ENCODE data around the gene HMCN2.

The HMCN2 gene

GRCh38 chr9:130360672-130361071 is 95.1 kb downstream of the HMCN2 start:
- no peaks in the 10 kb centered on the region for H3K9me3 ChIP-seq (ENCODE audit: control insufficient read depth in 2 of 2, low read length in 2 of 2)
- H3K36me3 ChIP-seq (ENCODE audit: control insufficient read depth in 2 of 2, insufficient read depth in 2 of 2, low read length in 2 of 2), result peaks cover 5 to 8% of the 10 kb centered on the region in 2 donors
- H3K27me3 ChIP-seq (ENCODE audit: control insufficient read depth in 1 of 2, insufficient read depth in 2 of 2, low read length in 2 of 2), result no peaks in the 10 kb centered on the region
- H3K9ac ChIP-seq (ENCODE audit: low read length in 2 of 2), result no peak overlapping the region
- H3K4me3 ChIP-seq (ENCODE audit: low read length in 2 of 2), result no peak overlapping the region
- no peaks in the 10 kb centered on the region for H3K4me1 ChIP-seq (ENCODE audit: control insufficient read depth, insufficient read depth, low read length)
- H3K27ac ChIP-seq (ENCODE audit: low read length), result no peak overlapping the region

DNA sequence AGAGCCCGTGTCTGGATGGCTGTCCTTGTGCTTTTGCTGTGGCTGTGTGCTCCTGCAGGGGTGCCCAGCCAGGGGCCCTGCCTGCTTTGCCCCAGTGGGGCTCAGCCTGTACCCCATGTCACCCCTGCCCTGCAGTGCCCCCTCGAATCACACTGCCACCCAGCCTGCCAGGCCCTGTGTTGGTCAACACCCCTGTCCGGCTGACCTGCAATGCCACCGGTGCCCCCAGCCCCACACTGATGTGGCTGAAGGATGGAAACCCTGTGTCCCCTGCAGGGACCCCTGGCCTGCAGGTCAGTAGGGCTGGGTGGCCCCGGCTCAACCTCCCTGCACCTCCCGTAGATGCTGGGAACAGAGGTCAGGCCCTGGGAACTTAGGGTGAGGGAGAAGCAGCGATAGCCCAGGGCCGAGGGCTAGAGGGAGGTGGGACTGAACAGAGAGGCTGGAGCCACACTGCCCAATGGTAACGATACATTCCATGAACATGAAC is 96.4 kb downstream of the HMCN2 start:
- H3K27ac ChIP-seq (ENCODE audit: low read length), result no peak overlapping the region
- H3K9me3 ChIP-seq (ENCODE audit: control insufficient read depth in 2 of 2, low read length in 2 of 2), result no peaks in the 10 kb centered on the region
- no peak overlapping the region for H3K4me3 ChIP-seq (ENCODE audit: low read length in 2 of 2)
- H3K36me3 ChIP-seq (ENCODE audit: control insufficient read depth in 2 of 2, insufficient read depth in 2 of 2, low read length in 2 of 2), result peaks cover 3 to 5% of the 10 kb centered on the region in 2 donors
- H3K9ac ChIP-seq (ENCODE audit: low read length in 2 of 2), result no peak overlapping the region
- no peaks in the 10 kb centered on the region for H3K4me1 ChIP-seq (ENCODE audit: control insufficient read depth, insufficient read depth, low read length)
- no peaks in the 10 kb centered on the region for H3K27me3 ChIP-seq (ENCODE audit: control insufficient read depth in 1 of 2, insufficient read depth in 2 of 2, low read length in 2 of 2)

DNA sequence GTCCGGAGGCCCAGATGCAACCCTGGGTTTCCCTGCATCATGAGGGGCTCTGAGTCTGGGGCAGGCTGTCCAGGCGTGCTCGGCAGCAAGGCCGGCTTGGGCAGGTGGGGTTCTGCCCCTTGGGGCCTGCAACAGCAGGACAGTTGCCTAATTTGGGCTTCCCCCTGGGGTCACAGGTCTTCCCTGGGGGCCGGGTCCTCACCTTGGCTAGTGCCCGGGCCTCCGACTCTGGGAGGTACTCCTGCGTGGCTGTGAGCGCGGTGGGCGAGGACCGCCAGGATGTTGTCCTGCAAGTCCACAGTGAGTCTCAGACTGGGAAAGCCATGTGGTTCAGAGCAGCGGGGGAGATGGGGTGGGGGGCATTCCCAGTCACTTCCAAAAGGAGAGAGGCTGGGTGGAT is 97.1 kb downstream of the HMCN2 start:
- no peak overlapping the region for H3K27ac ChIP-seq (ENCODE audit: low read length)
- H3K9ac ChIP-seq (ENCODE audit: low read length in 2 of 2), result no peak overlapping the region
- no peak overlapping the region for H3K4me3 ChIP-seq (ENCODE audit: low read length in 2 of 2)
- no peaks in the 10 kb centered on the region for H3K27me3 ChIP-seq (ENCODE audit: control insufficient read depth in 1 of 2, insufficient read depth in 2 of 2, low read length in 2 of 2)
- no peaks in the 10 kb centered on the region for H3K4me1 ChIP-seq (ENCODE audit: control insufficient read depth, insufficient read depth, low read length)
- H3K36me3 ChIP-seq (ENCODE audit: control insufficient read depth in 2 of 2, insufficient read depth in 2 of 2, low read length in 2 of 2), result peaks cover 3 to 5% of the 10 kb centered on the region in 2 donors
- H3K9me3 ChIP-seq (ENCODE audit: control insufficient read depth in 2 of 2, low read length in 2 of 2), result no peaks in the 10 kb centered on the region

DNA sequence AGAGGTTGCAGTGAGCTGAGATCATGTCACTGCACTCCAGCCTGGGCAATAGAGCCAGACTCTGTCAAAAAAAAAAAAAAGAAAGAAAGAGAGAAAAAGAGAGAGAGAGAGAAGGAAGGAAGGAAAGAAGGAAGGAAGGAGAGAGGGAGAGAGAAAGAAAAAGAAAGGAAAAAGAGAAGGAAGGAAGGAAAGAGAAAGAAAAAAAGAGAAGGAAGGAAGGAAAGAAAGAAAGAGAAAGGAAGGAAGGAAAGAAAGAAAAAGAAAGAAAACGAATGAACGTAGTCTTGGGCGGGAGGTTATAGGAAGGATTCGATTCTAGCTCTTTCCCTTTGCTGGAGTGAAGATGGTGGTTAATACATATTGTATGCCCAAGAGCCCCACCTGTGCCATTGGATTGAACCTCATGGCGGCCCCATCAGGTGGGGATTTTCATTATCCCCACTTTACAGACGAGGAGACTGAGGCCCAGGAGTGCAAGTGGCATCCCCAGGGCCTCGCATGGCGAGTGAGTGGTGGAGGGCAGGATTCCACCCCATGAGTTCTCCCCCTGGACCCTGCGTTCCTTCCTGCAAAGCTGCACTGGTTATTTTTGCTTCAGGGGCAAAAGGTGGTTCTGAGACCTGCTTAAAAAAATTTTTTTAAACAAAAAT is 98.3 kb downstream of the HMCN2 start:
- Histone ChIP-seq H3K4me1 (ENCODE audit: control insufficient read depth, insufficient read depth, low read length) (no peaks in the 10 kb centered on the region), H3K27ac (ENCODE audit: low read length) (no peak overlapping the region)

DNA sequence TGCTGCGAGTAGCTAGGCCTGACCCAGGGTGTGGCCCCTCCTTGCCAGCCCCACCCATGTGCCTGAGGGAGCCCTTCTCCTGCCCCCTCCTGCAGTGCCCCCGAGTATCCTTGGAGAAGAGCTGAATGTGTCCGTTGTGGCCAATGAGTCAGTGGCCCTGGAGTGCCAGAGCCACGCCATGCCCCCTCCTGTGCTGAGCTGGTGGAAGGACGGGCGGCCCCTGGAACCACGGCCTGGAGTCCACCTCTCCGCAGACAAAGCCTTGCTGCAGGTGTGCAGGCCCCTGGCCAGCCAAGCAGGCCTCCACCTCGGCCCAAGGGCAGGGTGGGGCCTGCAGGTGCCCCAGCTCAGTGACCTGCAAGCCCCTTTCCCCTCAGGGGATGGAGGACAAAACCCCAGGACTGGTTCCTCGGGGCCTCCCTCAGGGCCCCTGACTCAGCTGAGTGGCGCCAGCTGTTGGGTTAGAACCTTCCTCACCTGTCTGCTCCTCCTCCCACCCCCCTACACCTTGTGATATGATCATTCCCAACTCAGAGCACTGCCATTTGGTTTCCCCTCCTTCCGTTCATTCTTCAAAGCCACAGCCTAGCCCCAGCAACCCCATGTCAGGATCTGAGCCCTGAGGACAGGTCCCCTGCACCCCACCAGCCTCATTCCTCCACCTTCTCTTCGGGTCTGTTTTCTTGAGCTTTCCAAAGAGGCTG is 99.2 kb downstream of the HMCN2 start:
- H3K27me3 ChIP-seq (ENCODE audit: control insufficient read depth in 1 of 2, insufficient read depth in 2 of 2, low read length in 2 of 2), result no peaks in the 10 kb centered on the region
- no peak overlapping the region for H3K4me3 ChIP-seq (ENCODE audit: low read length in 2 of 2)
- no peaks in the 10 kb centered on the region for H3K4me1 ChIP-seq (ENCODE audit: control insufficient read depth, insufficient read depth, low read length)
- H3K36me3 ChIP-seq (ENCODE audit: control insufficient read depth in 2 of 2, insufficient read depth in 2 of 2, low read length in 2 of 2), result peaks cover 3 to 5% of the 10 kb centered on the region in 2 donors
- no peak overlapping the region for H3K27ac ChIP-seq (ENCODE audit: low read length)
- H3K9ac ChIP-seq (ENCODE audit: low read length in 2 of 2), result no peak overlapping the region
- no peaks in the 10 kb centered on the region for H3K9me3 ChIP-seq (ENCODE audit: control insufficient read depth in 2 of 2, low read length in 2 of 2)

More for the DNA sequence above, 98.3 kb downstream of the HMCN2 start:
- no peak overlapping the region for H3K4me3 ChIP-seq (ENCODE audit: low read length in 2 of 2)
- H3K9ac ChIP-seq (ENCODE audit: low read length in 2 of 2), result no peak overlapping the region
- H3K27me3 ChIP-seq (ENCODE audit: control insufficient read depth in 1 of 2, insufficient read depth in 2 of 2, low read length in 2 of 2), result no peaks in the 10 kb centered on the region
- no peaks in the 10 kb centered on the region for H3K9me3 ChIP-seq (ENCODE audit: control insufficient read depth in 2 of 2, low read length in 2 of 2)
- H3K36me3 ChIP-seq (ENCODE audit: control insufficient read depth in 2 of 2, insufficient read depth in 2 of 2, low read length in 2 of 2), result peaks cover 3 to 5% of the 10 kb centered on the region in 2 donors

DNA sequence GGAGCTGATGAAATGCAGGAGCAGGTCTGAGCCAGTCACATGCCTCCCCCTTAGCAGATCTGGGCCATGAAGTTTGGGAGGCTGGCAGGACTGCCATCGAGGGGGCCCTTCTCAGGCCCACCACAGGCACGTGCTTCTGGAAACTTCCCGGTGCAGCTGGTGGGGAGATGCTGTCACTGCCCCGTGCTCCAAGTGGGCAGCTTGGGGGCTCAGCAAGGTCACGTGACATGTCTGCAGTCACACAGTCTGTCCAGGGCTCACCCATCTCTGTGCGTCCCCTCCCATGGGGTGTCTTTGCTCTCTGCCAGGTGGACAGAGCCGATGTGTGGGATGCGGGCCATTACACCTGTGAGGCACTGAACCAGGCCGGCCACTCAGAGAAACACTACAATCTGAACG is 99.8 kb downstream of the HMCN2 start:
- Histone ChIP-seq H3K4me1 (ENCODE audit: control insufficient read depth, insufficient read depth, low read length) (no peaks in the 10 kb centered on the region), H3K27ac (ENCODE audit: low read length) (no peak overlapping the region), H3K27me3 (ENCODE audit: control insufficient read depth in 1 of 2, insufficient read depth in 2 of 2, low read length in 2 of 2) (no peaks in the 10 kb centered on the region), H3K36me3 (ENCODE audit: control insufficient read depth in 2 of 2, insufficient read depth in 2 of 2, low read length in 2 of 2) (peaks cover 1 to 3% of the 10 kb centered on the region in 2 donors), H3K9me3 (ENCODE audit: control insufficient read depth in 2 of 2, low read length in 2 of 2) (no peaks in the 10 kb centered on the region), H3K9ac (ENCODE audit: low read length in 2 of 2) (no peak overlapping the region), H3K4me3 (ENCODE audit: low read length in 2 of 2) (no peak overlapping the region)

DNA sequence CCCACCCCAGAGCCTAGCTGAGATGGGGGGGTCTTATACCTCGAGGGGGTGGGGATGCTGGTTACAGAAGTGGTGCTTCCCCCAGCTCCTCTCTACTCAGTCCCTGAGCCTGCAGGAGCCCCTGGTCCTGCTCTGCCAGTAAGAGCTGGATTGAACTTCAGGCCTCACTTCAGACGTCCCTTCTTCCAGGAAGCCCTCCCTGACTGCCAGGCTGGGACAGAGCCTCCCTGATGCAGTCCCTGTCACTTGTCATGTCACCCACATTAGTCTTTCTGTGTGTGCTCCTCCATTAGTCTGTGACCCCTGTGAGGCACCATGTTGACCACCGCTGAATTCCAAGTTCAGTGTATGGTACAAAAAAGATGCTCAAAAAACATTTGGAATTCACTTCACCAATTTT is 100.5 kb downstream of the HMCN2 start:
- Histone ChIP-seq H3K27me3 (ENCODE audit: control insufficient read depth in 1 of 2, insufficient read depth in 2 of 2, low read length in 2 of 2) (no peaks in the 10 kb centered on the region), H3K9me3 (ENCODE audit: control insufficient read depth in 2 of 2, low read length in 2 of 2) (no peaks in the 10 kb centered on the region), H3K9ac (ENCODE audit: low read length in 2 of 2) (no peak overlapping the region), H3K4me1 (ENCODE audit: control insufficient read depth, insufficient read depth, low read length) (no peaks in the 10 kb centered on the region), H3K27ac (ENCODE audit: low read length) (no peak overlapping the region), H3K4me3 (ENCODE audit: low read length in 2 of 2) (no peak overlapping the region), H3K36me3 (ENCODE audit: control insufficient read depth in 2 of 2, insufficient read depth in 2 of 2, low read length in 2 of 2) (peaks cover 0 to 2% of the 10 kb centered on the region in 2 donors)

- H3K4me1 ChIP-seq (ENCODE audit: control insufficient read depth, insufficient read depth, low read length), result no peaks in the 10 kb centered on the region
- H3K27ac ChIP-seq (ENCODE audit: low read length), result no peak overlapping the region
- H3K9ac ChIP-seq (ENCODE audit: low read length in 2 of 2), result no peak overlapping the region
- no peaks in the 10 kb centered on the region for H3K27me3 ChIP-seq (ENCODE audit: control insufficient read depth in 1 of 2, insufficient read depth in 2 of 2, low read length in 2 of 2)
- no peaks in the 10 kb centered on the region for H3K9me3 ChIP-seq (ENCODE audit: control insufficient read depth in 2 of 2, low read length in 2 of 2)
- no peak overlapping the region for H3K4me3 ChIP-seq (ENCODE audit: low read length in 2 of 2)
- peaks cover 8% of the 10 kb centered on the region in 2 donors for H3K36me3 ChIP-seq (ENCODE audit: control insufficient read depth in 2 of 2, insufficient read depth in 2 of 2, low read length in 2 of 2)
These were observed 101.5 kb downstream of the HMCN2 start for GRCh38 chr9:130366888-130367550.

DNA sequence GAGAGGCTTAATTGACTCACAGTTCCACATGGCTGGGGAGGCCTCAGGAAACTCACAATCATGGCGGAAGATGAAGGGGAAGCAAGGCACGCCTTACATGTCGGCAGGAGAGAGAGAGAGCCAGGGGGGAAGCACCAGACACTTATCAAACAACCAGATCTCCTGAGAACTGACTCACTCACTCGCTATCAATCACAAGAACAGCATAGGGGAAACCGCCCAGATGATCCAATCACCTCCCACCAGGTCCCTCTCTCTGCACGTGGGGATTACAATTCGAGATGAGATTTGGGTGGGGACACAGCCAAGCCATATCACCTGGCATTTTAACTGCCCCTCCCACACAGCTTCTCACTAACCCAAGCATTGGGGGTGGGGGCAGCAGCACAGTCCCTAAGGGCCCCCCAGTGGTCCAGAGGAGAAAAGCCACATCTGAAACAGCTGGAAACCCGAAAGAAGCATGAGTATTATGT is 103.1 kb downstream of the HMCN2 start:
- H3K27me3 ChIP-seq (ENCODE audit: control insufficient read depth in 1 of 2, insufficient read depth in 2 of 2, low read length in 2 of 2), result no peaks in the 10 kb centered on the region
- no peak overlapping the region for H3K27ac ChIP-seq (ENCODE audit: low read length)
- no peaks in the 10 kb centered on the region for H3K4me1 ChIP-seq (ENCODE audit: control insufficient read depth, insufficient read depth, low read length)
- no peaks in the 10 kb centered on the region for H3K9me3 ChIP-seq (ENCODE audit: control insufficient read depth in 2 of 2, low read length in 2 of 2)
- H3K4me3 ChIP-seq (ENCODE audit: low read length in 2 of 2), result no peak overlapping the region
- no peak overlapping the region for H3K9ac ChIP-seq (ENCODE audit: low read length in 2 of 2)
- peaks cover 12 to 16% of the 10 kb centered on the region in 2 donors for H3K36me3 ChIP-seq (ENCODE audit: control insufficient read depth in 2 of 2, insufficient read depth in 2 of 2, low read length in 2 of 2)

- H3K4me3 ChIP-seq (ENCODE audit: low read length in 2 of 2), result no peak overlapping the region
- no peak overlapping the region for H3K9ac ChIP-seq (ENCODE audit: low read length in 2 of 2)
- H3K4me1 ChIP-seq (ENCODE audit: control insufficient read depth, insufficient read depth, low read length), result no peaks in the 10 kb centered on the region
- no peaks in the 10 kb centered on the region for H3K27me3 ChIP-seq (ENCODE audit: control insufficient read depth in 1 of 2, insufficient read depth in 2 of 2, low read length in 2 of 2)
- H3K36me3 ChIP-seq (ENCODE audit: control insufficient read depth in 2 of 2, insufficient read depth in 2 of 2, low read length in 2 of 2), result peaks cover 12 to 24% of the 10 kb centered on the region in 2 donors
- H3K27ac ChIP-seq (ENCODE audit: low read length), result no peak overlapping the region
- H3K9me3 ChIP-seq (ENCODE audit: control insufficient read depth in 2 of 2, low read length in 2 of 2), result no peaks in the 10 kb centered on the region
These were observed 104.7 kb downstream of the HMCN2 start for GRCh38 chr9:130370226-130370625.
